Gastrocnemius medialis (tissue), 4 donors: ENCODE measurements around the gene EXOSC10.

Source experiments
- POLR2A ChIP-seq, 2 donors: fragments of 450-650 bp; IDR thresholded peaks; one replicate each; pipeline ENCODE4 v1.6.1; 2017; ENCODE audit warnings: antibody characterized with exemption in 2 of 2, mild to moderate bottlenecking in 2 of 2, moderate library complexity in 2 of 2
- TF ChIP-seq, protein P1 (sequence below), 5 experiments: fragments of 450-650 bp in 3 of 5; fragments of 200-600 bp in 2 of 5; sonication (generic) in 2 of 5; IDR thresholded peaks in 4 of 5; conservative IDR thresholded peaks in 1 of 5; 1 replicate in 4 of 5; 2 replicates in 1 of 5; pipeline ENCODE4 v1.5.1; 2016 to 2019; ENCODE audit warnings: antibody characterized with exemption in 5 of 5, mild to moderate bottlenecking in 3 of 5, moderate library complexity in 3 of 5

DNA sequence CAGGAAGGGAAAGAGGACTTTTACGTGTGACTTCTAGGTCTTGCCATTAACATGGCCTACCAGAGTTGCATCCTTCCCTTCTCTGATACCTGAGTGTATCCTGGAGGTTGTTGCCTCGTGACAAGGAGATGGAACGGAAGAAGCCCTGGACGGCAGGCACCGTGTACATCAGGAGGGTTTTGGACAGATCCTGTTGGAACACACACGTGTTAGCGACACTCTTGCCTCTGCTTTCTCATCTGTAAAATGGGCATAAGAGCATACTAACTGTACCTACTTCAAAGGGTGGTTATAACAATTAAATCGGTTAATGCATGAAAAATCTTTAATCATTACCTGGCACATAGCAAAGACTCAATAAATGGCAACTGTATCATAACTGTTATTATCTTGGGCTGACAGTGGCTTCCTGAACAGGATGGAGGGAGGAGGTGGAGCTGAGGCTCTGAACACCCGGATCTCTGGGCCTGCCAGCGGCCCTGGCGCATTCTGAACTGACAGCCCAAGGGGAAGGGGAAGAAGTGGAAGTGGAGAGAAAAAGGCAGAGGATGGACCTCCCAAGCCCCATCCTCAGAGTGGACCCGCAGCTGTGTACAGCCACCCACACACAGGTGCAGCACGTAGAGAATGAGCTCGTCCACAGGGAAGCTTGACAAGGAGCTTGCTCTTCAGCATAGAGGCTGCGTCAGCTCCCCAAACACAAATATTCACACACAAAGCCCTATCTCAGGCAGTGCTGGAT, 30.2 kb upstream of the EXOSC10 start:
- TF ChIP-seq, protein P1, sequence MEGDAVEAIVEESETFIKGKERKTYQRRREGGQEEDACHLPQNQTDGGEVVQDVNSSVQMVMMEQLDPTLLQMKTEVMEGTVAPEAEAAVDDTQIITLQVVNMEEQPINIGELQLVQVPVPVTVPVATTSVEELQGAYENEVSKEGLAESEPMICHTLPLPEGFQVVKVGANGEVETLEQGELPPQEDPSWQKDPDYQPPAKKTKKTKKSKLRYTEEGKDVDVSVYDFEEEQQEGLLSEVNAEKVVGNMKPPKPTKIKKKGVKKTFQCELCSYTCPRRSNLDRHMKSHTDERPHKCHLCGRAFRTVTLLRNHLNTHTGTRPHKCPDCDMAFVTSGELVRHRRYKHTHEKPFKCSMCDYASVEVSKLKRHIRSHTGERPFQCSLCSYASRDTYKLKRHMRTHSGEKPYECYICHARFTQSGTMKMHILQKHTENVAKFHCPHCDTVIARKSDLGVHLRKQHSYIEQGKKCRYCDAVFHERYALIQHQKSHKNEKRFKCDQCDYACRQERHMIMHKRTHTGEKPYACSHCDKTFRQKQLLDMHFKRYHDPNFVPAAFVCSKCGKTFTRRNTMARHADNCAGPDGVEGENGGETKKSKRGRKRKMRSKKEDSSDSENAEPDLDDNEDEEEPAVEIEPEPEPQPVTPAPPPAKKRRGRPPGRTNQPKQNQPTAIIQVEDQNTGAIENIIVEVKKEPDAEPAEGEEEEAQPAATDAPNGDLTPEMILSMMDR (IDR thresholded peaks at IDR 0.05 in 4 of 5, conservative IDR thresholded peaks at IDR 0.05 in 1 of 5) = no peak
- TF ChIP-seq POLR2A (IDR thresholded peaks at IDR 0.05) = no peak
